Measurements from ENCODE around the gene MINPP1.
"Not testable (repeated sequence)": the region's sequence is repeated elsewhere in the genome, so short reads cannot be mapped to it uniquely, and the experiment has no call there.

The MINPP1 gene

GRCh38 chr10:87558333-87558732, 53.6 kb downstream of the MINPP1 start:
- in situ Hi-C loops (cut with MboI; ENCODE audit: low pct_unique_long_range_greater_than_20kb, low sequenced_read_pairs): no loop called here
- DNase-seq: no peak

GRCh38 chr10:87559392-87559791, 54.7 kb downstream of the MINPP1 start:
- in situ Hi-C loops (cut with MboI; ENCODE audit: low pct_unique_long_range_greater_than_20kb, low sequenced_read_pairs): no loop called here
- no peak for DNase-seq

DNA sequence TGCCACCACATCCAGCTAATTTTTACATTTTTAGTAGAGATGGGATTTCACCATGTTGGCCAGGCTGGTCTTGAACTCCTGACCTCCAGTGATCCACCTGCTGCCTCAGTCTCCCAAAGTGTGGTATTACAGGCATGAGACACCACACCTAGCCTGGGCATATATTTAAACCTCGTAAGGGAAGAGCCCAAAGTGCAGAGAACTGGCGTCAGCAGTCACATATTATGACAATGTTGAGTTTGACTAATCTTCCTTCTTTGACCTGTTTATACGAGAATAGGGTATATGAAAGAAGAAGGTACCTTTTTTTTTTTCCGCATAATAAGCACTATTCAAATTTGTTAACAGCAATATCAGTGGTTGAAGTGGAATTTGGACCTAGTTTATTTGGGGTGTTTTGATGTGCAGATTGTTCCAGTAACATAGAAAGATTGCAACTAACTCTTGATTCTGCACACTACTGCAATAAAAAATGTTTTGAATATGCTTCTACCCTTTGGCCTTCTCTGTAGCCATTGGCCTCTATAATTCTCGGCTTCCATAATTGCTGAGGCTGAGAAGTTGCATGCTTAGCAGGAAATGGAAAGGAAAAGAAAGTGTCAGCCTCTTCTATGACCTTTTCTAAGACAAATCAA, 55.9 kb downstream of the MINPP1 start:
- DNase-seq: no peak

GRCh38 chr10:87562750-87563149, 58.1 kb downstream of the MINPP1 start:
- in situ Hi-C loops (cut with MboI; ENCODE audit: low pct_unique_long_range_greater_than_20kb, low sequenced_read_pairs): no loop called here
- no peak for DNase-seq

More for the DNA sequence above, 55.9 kb downstream of the MINPP1 start:
- in situ Hi-C loops (cut with MboI; ENCODE audit: low pct_unique_long_range_greater_than_20kb, low sequenced_read_pairs): no loop called here

DNA sequence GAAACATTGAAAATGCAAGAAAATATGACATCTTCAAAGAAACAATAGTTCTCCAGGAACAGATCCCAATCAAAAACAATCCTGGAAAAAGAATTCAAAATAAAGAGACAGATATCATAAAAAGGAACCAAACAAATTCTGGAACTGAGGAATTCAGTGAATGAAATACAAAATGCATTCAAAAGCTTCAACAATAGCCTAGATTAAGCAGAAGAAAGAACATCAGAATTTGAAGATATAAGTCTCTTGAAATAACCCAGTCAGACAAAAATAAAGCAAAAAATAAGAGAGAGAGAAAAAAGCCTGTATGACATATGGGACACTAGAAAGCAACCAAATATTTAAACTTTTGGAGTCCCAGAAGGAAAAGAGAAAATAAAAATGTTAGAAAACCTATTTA, 60.3 kb downstream of the MINPP1 start:
- in situ Hi-C loops (cut with MboI; ENCODE audit: low pct_unique_long_range_greater_than_20kb, low sequenced_read_pairs): no loop called here
- DNase-seq: peak; percentile 6

- in situ Hi-C loops (cut with MboI; ENCODE audit: low pct_unique_long_range_greater_than_20kb, low sequenced_read_pairs): no loop called here
- DNase-seq: no peak
These were observed 71.2 kb downstream of the MINPP1 start for GRCh38 chr10:87575851-87576250.

GRCh38 chr10:87578160-87578841, 73.6 kb downstream of the MINPP1 start:
- in situ Hi-C loops (cut with MboI; ENCODE audit: low pct_unique_long_range_greater_than_20kb, low sequenced_read_pairs): no loop called here
- DNase-seq: no peak

DNA sequence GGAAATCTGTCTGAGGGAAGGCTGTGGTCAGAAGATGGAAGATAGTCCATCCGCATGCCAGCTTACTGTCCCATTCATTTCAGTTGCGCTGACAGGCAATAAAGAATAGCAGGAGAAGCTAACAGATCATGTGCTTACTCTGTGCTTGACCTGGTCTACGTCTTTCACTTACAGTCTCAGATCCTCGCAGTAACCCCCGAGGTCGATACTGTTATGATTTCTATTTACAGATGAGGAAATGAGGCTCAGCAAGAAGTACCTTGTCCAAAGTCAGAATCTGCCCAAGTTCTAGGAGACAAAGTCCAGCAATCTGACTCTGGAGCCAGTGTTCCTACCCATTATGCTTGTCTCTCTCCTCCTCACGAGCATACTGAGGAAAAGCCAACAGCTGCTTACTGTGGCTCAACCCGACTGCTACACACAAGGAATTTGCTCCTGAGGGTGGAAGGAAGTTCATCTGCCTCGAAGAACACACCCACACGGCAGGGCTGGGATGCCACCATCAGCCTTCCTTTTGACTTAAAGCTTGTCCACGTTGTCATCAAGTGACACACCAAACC, 74.2 kb downstream of the MINPP1 start:
- in situ Hi-C loops (cut with MboI; ENCODE audit: low pct_unique_long_range_greater_than_20kb, low sequenced_read_pairs): no loop called here
- no peak for DNase-seq

- DNase-seq: no peak
- in situ Hi-C loops (cut with MboI; ENCODE audit: low pct_unique_long_range_greater_than_20kb, low sequenced_read_pairs): no loop called here
These were observed 74.9 kb downstream of the MINPP1 start for GRCh38 chr10:87579563-87579962.

DNA sequence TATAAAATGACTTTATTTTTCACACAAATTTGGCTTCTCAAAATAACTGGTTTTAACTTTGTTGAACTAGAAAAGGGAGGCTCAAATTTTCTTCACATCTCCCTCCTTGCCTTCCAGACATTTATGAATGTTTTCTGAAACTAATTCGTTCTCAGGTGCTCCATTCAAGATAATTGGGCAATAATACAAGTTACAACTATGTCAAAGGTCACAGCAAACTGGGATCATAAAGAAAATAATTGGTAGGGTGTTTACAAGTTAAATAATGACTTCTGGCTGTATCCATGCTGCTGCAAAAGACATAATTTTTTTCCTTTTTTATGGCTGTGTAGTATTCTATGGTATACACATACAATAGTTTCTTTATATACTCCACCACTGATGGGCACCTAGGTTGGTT, 75.3 kb downstream of the MINPP1 start:
- no peak for DNase-seq
- in situ Hi-C loops (cut with MboI; ENCODE audit: low pct_unique_long_range_greater_than_20kb, low sequenced_read_pairs): no loop called here

DNA sequence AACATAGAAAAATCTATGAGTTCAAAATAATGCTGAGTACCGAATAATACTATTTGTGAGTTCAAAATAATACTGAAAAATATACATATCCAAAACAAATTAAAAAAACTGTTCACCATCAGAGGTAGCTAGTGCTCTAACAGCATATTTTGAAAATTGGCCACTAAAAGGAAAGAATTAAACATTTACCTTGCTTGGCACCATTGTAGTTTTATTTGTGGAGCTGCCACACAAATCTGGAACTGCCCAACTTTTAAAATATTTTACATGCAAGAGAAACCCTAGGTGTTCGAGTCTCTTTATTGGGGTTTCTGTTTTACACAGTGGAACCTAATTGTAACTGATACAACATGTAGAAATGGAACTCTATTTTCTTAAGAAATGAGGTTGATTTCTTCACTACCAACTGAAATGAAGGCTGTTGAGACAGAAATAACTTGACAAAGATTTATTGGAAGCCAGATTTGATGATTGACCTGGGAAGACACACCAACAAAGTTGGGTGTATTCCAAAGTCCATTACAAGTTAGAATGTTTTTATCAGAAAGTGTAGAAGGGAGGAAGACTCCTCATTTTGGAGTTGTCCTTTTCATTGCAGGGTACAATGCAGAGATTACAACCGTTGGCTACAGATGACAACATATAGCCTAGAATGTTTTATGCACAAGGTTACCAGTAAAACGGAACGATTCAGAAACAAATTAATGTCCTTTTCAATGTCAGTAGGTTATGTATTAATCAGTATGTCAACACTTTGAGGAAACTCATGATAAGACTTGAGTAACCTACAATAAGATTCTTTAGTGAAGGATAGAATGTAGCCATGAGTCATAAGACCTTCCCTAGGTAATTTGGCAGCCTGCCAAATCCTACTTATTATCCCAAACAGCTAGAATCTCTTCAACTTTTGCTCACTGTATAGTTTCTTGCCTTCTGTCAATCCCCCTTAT, 81.1 kb downstream of the MINPP1 start:
- DNase-seq: no peak
- in situ Hi-C loops (cut with MboI; ENCODE audit: low pct_unique_long_range_greater_than_20kb, low sequenced_read_pairs): no loop called here

GRCh38 chr10:87589645-87590051, 85.0 kb downstream of the MINPP1 start:
- in situ Hi-C loops (cut with MboI; ENCODE audit: low pct_unique_long_range_greater_than_20kb, low sequenced_read_pairs): no loop called here
- no peak for DNase-seq

DNA sequence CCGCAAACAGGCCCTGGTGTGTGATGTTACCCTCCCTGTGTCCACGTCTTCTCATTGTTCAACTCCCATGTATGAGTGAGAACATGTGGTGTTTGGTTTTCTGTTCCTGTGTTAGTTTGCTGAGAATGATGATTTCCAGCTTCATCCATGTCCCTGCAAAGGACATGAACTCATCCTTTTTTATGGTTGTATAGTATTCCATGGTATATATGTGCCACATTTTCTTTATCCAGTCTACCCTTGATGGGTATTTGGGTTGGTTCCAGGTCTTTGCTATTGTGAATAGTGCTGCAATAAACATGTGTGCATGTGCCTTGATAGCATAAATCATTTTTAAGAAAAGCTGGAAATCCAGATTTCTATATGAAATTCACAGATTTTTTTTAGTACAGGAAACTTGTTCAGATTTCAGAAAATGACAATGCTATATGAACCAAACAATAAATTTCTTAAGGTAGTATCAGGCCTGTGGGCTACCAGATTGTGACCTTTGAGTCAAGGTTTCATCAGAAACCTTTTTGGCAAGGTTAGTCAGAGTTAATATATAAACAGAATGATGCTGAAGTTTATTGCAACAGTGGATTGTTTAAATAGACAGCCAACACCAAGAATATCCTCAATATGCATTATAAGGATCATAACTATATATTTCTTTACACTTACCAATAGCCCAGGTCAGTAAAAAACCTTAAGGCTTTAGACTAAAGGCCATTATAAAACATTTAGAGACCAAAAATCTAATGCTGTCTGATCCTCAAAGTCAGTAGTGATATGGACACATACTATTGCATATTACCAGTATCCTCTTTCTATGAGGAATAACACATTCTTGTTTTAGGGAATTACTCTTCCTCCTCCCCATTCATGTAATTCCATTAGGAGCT, 86.3 kb downstream of the MINPP1 start:
- in situ Hi-C loops (cut with MboI; ENCODE audit: low pct_unique_long_range_greater_than_20kb, low sequenced_read_pairs): no loop called here
- DNase-seq: no peak

- in situ Hi-C loops (cut with MboI; ENCODE audit: low pct_unique_long_range_greater_than_20kb, low sequenced_read_pairs): no loop called here
- no peak for DNase-seq
These were observed 86.8 kb downstream of the MINPP1 start for GRCh38 chr10:87591589-87591886.

- DNase-seq; in situ Hi-C loops (cut with MboI; ENCODE audit: low pct_unique_long_range_greater_than_20kb, low sequenced_read_pairs): not testable (repeated sequence)
These were observed 88.2 kb downstream of the MINPP1 start for GRCh38 chr10:87592920-87593319.

- DNase-seq: no peak
- in situ Hi-C loops (cut with MboI; ENCODE audit: low pct_unique_long_range_greater_than_20kb, low sequenced_read_pairs): no loop called here
These were observed 89.0 kb downstream of the MINPP1 start for GRCh38 chr10:87593702-87594101.

- DNase-seq: no peak
- in situ Hi-C loops (cut with MboI; ENCODE audit: low pct_unique_long_range_greater_than_20kb, low sequenced_read_pairs): no loop called here
These were observed 89.5 kb downstream of the MINPP1 start for GRCh38 chr10:87594181-87594580.

DNA sequence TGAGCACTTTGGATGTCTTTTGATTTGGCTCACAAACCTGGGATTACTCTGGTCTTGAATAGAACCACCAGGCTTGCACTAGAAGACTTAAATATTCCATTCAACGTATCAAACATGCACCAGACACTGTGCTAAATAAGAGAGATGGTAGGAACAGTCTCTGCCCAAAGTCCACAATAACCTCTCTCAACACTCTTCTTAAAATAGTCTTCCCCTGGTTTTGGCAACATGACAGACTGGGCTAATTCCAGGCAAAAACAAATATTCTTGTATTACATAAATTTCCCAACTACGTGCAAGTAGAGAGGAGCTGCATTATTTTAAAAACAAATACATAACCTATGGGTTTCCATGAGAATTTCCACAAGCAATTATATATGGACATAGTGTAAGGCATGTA, 90.2 kb downstream of the MINPP1 start:
- DNase-seq: no peak
- in situ Hi-C loops (cut with MboI; ENCODE audit: low pct_unique_long_range_greater_than_20kb, low sequenced_read_pairs): no loop called here

GRCh38 chr10:87596351-87596750, 91.7 kb downstream of the MINPP1 start:
- peak; percentile 35 for DNase-seq
- in situ Hi-C loops (cut with MboI; ENCODE audit: low pct_unique_long_range_greater_than_20kb, low sequenced_read_pairs): no loop called here
